ENCODE data around the gene GAPDH. TPM values are rescaled to one million over a fixed set of nuclear protein-coding genes. Genes with fewer than 3 reads are reported as not detected.

The GAPDH gene
- total RNA-seq, 1 experiment from 2014 or later = 8,506 TPM

DNA sequence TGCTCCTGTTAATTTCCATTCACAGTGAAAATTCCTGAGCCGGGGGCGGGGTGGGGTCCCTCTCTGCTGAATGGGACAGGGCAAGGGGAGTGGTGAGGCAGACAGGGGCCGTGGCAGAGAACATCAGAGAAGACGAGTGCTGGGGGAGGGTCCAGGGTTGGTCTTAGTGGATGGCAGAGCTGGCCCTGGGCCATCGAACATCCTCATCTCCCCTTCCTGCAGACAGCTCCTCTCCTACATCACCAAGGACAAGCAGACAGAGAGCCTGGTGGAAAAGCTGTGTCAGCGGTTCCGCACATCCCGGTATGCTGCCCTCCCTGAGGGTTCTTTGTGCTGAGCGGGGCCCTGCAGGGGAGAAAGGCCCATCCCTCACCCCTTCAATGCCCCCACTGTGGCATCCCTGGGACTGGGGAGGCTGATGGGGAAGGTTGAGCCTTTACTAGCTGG is 5.0 kb upstream of the GAPDH start:
- DNase-seq (ENCODE audit: low read depth) = no peak

- no peak for DNase-seq (ENCODE audit: low read depth)
Observed at GRCh38 chr12:6530576-6531260, 3.6 kb upstream of the GAPDH start.

GRCh38 chr12:6532051-6532926 is 2.0 kb upstream of the GAPDH start:
- DNase-seq (ENCODE audit: low read depth) = peak; percentile 99

DNA sequence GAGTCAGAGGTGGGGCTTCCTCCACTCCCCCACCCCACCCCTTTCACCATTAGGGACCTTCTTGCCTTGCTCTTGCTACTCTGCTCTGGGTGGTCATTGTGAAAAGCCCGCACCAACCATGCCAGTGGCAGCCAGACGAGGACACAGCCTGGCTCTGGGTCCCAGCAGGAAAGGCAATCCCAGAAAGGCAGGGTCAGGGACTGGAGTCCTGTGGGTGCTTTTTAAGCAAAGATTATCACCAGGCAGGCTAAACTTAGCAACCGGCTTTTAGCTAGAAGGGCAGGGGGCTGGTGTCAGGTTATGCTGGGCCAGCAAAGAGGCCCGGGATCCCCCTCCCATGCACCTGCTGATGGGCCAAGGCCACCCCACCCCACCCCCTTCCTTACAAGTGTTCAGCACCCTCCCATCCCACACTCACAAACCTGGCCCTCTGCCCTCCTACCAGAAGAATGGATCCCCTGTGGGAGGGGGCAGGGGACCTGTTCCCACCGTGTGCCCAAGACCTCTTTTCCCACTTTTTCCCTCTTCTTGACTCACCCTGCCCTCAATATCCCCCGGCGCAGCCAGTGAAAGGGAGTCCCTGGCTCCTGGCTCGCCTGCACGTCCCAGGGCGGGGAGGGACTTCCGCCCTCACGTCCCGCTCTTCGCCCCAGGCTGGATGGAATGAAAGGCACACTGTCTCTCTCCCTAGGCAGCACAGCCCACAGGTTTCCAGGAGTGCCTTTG is 1.2 kb upstream of the GAPDH start:
- peak; percentile 94 for DNase-seq (ENCODE audit: low read depth)

DNA sequence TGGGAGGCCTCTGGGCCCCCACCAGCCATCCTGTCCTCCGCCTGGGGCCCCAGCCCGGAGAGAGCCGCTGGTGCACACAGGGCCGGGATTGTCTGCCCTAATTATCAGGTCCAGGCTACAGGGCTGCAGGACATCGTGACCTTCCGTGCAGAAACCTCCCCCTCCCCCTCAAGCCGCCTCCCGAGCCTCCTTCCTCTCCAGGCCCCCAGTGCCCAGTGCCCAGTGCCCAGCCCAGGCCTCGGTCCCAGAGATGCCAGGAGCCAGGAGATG is 729 bp upstream of the GAPDH start:
- no peak for DNase-seq (ENCODE audit: low read depth)

DNA sequence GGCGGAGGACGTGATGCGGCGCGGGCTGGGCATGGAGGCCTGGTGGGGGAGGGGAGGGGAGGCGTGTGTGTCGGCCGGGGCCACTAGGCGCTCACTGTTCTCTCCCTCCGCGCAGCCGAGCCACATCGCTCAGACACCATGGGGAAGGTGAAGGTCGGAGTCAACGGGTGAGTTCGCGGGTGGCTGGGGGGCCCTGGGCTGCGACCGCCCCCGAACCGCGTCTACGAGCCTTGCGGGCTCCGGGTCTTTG is 303 bp downstream of the GAPDH start:
- DNase-seq (ENCODE audit: low read depth) = no peak

GRCh38 chr12:6534945-6535696 is 804 bp downstream of the GAPDH start:
- DNase-seq (ENCODE audit: low read depth) = peak; percentile 75

DNA sequence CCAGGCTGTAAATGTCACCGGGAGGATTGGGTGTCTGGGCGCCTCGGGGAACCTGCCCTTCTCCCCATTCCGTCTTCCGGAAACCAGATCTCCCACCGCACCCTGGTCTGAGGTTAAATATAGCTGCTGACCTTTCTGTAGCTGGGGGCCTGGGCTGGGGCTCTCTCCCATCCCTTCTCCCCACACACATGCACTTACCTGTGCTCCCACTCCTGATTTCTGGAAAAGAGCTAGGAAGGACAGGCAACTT is 1.3 kb downstream of the GAPDH start:
- DNase-seq (ENCODE audit: low read depth) = no peak

DNA sequence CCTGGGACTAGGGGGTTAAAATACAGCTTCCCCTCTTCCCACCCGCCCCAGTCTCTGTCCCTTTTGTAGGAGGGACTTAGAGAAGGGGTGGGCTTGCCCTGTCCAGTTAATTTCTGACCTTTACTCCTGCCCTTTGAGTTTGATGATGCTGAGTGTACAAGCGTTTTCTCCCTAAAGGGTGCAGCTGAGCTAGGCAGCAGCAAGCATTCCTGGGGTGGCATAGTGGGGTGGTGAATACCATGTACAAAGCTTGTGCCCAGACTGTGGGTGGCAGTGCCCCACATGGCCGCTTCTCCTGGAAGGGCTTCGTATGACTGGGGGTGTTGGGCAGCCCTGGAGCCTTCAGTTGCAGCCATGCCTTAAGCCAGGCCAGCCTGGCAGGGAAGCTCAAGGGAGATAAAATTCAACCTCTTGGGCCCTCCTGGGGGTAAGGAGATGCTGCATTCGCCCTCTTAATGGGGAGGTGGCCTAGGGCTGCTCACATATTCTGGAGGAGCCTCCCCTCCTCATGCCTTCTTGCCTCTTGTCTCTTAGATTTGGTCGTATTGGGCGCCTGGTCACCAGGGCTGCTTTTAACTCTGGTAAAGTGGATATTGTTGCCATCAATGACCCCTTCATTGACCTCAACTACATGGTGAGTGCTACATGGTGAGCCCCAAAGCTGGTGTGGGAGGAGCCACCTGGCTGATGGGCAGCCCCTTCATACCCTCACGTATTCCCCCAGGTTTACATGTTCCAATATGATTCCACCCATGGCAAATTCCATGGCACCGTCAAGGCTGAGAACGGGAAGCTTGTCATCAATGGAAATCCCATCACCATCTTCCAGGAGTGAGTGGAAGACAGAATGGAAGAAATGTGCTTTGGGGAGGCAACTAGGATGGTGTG is 1.9 kb downstream of the GAPDH start:
- DNase-seq (ENCODE audit: low read depth) = peak; percentile 6

DNA sequence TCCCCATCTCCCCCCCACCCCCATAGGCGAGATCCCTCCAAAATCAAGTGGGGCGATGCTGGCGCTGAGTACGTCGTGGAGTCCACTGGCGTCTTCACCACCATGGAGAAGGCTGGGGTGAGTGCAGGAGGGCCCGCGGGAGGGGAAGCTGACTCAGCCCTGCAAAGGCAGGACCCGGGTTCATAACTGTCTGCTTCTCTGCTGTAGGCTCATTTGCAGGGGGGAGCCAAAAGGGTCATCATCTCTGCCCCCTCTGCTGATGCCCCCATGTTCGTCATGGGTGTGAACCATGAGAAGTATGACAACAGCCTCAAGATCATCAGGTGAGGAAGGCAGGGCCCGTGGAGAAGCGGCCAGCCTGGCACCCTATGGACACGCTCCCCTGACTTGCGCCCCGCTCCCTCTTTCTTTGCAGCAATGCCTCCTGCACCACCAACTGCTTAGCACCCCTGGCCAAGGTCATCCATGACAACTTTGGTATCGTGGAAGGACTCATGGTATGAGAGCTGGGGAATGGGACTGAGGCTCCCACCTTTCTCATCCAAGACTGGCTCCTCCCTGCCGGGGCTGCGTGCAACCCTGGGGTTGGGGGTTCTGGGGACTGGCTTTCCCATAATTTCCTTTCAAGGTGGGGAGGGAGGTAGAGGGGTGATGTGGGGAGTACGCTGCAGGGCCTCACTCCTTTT is 2.7 kb downstream of the GAPDH start:
- DNase-seq (ENCODE audit: low read depth) = peak; percentile 15

DNA sequence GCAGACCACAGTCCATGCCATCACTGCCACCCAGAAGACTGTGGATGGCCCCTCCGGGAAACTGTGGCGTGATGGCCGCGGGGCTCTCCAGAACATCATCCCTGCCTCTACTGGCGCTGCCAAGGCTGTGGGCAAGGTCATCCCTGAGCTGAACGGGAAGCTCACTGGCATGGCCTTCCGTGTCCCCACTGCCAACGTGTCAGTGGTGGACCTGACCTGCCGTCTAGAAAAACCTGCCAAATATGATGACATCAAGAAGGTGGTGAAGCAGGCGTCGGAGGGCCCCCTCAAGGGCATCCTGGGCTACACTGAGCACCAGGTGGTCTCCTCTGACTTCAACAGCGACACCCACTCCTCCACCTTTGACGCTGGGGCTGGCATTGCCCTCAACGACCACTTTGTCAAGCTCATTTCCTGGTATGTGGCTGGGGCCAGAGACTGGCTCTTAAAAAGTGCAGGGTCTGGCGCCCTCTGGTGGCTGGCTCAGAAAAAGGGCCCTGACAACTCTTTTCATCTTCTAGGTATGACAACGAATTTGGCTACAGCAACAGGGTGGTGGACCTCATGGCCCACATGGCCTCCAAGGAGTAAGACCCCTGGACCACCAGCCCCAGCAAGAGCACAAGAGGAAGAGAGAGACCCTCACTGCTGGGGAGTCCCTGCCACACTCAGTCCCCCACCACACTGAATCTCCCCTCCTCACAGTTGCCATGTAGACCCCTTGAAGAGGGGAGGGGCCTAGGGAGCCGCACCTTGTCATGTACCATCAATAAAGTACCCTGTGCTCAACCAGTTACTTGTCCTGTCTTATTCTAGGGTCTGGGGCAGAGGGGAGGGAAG is 3.5 kb downstream of the GAPDH start:
- peak; percentile 75 for DNase-seq (ENCODE audit: low read depth)

DNA sequence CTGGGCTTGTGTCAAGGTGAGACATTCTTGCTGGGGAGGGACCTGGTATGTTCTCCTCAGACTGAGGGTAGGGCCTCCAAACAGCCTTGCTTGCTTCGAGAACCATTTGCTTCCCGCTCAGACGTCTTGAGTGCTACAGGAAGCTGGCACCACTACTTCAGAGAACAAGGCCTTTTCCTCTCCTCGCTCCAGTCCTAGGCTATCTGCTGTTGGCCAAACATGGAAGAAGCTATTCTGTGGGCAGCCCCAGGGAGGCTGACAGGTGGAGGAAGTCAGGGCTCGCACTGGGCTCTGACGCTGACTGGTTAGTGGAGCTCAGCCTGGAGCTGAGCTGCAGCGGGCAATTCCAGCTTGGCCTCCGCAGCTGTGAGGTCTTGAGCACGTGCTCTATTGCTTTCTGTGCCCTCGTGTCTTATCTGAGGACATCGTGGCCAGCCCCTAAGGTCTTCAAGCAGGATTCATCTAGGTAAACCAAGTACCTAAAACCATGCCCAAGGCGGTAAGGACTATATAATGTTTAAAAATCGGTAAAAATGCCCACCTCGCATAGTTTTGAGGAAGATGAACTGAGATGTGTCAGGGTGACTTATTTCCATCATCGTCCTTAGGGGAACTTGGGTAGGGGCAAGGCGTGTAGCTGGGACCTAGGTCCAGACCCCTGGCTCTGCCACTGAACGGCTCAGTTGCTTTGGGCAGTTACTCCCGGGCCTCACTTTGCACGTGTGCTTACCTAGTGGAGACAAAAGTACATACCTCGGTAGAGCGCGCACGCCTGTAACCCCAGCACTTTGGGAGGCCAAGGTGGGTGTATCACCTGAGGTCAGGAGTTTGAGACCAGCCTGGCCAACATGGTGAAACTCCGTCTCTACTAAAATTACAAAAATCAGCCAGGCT is 4.3 kb downstream of the GAPDH start:
- DNase-seq (ENCODE audit: low read depth) = peak; percentile 62

DNA sequence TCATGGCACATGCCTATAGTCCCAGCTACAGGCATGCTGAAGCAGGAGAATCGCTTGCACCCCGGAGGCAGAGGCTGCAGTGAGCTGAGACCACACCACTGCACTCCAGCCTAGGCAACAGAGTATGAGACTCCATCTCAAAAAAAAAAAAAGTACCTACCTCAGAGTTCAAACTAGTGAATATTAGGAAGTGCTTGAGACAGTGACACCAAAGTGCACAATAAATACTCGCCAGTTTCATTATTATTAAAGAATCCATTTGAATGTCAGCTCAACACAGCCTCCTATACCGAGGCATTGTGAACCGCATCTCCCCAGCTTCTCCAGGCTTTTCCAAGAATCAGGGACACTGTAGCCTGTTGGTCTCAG is 5.0 kb downstream of the GAPDH start:
- DNase-seq (ENCODE audit: low read depth) = peak; percentile 45

DNA sequence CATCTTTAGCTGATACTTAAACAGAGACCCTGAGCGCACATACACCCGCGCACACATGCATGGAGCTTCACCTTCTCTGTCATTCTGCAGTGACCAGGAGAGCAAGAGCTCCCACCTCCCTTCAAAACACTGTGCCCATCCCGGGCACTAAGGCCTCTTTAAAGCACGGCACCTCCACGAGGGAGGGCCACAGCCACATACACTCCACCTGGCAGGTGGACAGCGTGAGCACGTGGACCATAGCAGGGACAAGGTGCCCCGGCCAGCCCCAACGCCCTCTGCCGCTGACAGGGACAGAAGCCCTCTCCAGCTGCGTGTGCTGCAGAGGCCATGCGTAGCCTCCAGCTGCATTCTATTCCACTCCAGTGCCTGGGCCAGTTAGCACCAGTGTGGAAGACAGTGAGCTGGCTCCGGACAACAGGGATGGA is 5.4 kb downstream of the GAPDH start:
- DNase-seq (ENCODE audit: low read depth) = peak; percentile 40

- DNase-seq (ENCODE audit: low read depth) = peak; percentile 96
Observed at GRCh38 chr12:6540181-6540877, 6.0 kb downstream of the GAPDH start.

DNA sequence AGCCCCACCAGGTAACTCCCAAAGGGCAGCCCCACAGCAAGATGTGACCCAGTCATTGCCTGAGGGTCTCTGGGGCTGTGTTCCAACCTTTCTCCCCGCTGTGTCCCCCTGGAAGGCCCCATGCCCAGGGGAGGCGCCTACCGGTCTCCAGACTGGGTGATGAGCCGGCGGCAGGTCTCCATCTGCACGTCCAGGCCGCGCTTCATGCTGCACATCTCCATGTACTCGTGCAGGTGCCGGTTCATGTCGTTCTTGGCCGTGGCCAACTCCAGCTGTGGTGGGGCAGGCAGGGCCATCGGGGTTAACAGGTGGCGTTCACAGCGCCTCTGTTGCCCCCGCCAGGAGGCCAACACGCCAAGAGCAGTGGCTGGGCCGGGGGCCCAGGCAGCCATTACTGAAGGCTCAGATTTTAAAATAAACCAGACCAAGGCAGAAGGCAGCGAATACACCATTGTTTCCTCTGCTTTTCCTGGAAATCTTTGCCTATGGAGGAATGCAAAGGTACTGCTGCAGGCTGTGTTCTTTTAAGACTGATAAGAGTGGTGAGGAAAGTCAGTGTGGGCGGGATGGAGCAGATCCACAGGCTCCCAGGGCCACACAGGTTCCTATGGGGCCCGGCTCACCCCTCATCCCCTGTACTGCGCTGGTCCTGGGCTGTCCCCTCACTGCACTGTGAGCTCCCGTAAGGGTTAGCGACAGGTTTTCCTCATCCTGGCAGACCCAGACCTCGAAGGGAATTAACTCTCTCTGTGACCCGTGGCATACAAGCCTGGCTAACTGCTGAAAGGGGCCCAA is 7.3 kb downstream of the GAPDH start:
- no peak for DNase-seq (ENCODE audit: low read depth)

- DNase-seq (ENCODE audit: low read depth) = no peak
Observed at GRCh38 chr12:6542209-6543009, 8.1 kb downstream of the GAPDH start.
